Gastroesophageal sphincter (tissue), 4 donors: Measurements from ENCODE around the gene TMEM14B. TPM values are rescaled to one million over a fixed set of nuclear protein-coding genes. Genes with fewer than 3 reads are reported as not detected.
"Not testable (repeated sequence)": the region's sequence is repeated elsewhere in the genome, so short reads cannot be mapped to it uniquely, and the experiment has no call there.

Source experiments
- ATAC-seq: fragments of 150-250 bp; one replicate; pipeline ENCODE4 v1.9.1; 2016; ENCODE audit warnings: mild to moderate bottlenecking, moderate library complexity
- H3K27ac ChIP-seq, 4 donors: fragments of 200-600 bp; sonication (generic) in 3 of 4; 1 replicate in 3 of 4; 2 replicates in 1 of 4; pipeline ENCODE4 v1.5.1; 2016 to 2019
- H3K27me3 ChIP-seq: fragments of 200-600 bp; sonication (generic); one replicate; pipeline ENCODE4 v1.5.1; 2019
- H3K36me3 ChIP-seq, 2 donors: fragments of 200-600 bp; sonication (generic); one replicate each; pipeline ENCODE4 v1.5.1; 2019; ENCODE audit warnings: control low read depth in 1 of 2
- H3K4me1 ChIP-seq, 3 donors: fragments of 200-600 bp; sonication (generic); 1 replicate in 2 of 3; 2 replicates in 1 of 3; pipeline ENCODE4 v1.5.1; 2016 to 2019; ENCODE audit warnings: control low read depth in 2 of 3
- H3K4me3 ChIP-seq, 2 donors: fragments of 200-600 bp; sonication (generic); one replicate each; pipeline ENCODE4 v1.5.1; 2019; ENCODE audit warnings: mild to moderate bottlenecking in 1 of 2, moderate library complexity in 1 of 2
- H3K9me3 ChIP-seq, 3 donors: fragments of 200-600 bp; sonication (generic); one replicate each; pipeline ENCODE4 v1.5.1; 2017 to 2019; ENCODE audit warnings: control low read depth in 2 of 3
- CTCF ChIP-seq, 4 experiments: fragments of 200-600 bp in 2 of 4; fragments of 450-650 bp in 2 of 4; sonication (generic) in 1 of 4; IDR thresholded peaks; one replicate each; pipeline ENCODE4 v1.5.1; 2017 to 2019; ENCODE audit warnings: antibody characterized with exemption in 4 of 4, mild to moderate bottlenecking in 2 of 4, moderate library complexity in 2 of 4
- EP300 ChIP-seq: sonication (generic); formaldehyde crosslinking; IDR thresholded peaks from one replicate; pipeline ENCODE4 v1.6.1; 2017; ENCODE audit warnings: antibody characterized with exemption, mild to moderate bottlenecking
- POLR2A ChIP-seq, 2 donors: fragments of 450-650 bp; IDR thresholded peaks; one replicate each; pipeline ENCODE4 v1.6.1; 2017; ENCODE audit warnings: antibody characterized with exemption in 2 of 2, mild to moderate bottlenecking in 2 of 2, moderate library complexity in 1 of 2
- POLR2AphosphoS5 ChIP-seq: sonication (generic); formaldehyde crosslinking; IDR thresholded peaks from one replicate; pipeline ENCODE4 v1.6.1; 2017; ENCODE audit warnings: antibody characterized with exemption
- WGBS, 2 donors: methylation state at CpG; one replicate each; pipeline ENCODE4 v1.1.5; 2018; ENCODE audit warnings: low coverage in 1 of 2; 5-methylcytosine and 5-hydroxymethylcytosine counted together
- total RNA-seq, 4 donors: library from RNA; depleted of rRNA; stranded (reverse); fragments of >200 nt; gene quantifications; one replicate each; pipeline ENCODE4 v1.1.0, GENCODE V29; 2016

TMEM14B gene
- total RNA-seq, 4 donors from 2014 or later: 29.7 to 65.2 (median 60.5) TPM

- H3K27ac ChIP-seq: no peak overlapping the region
- peaks cover 0 to 26% of the 10 kb centered on the region in 2 donors for H3K36me3 ChIP-seq
- WGBS, 2 donors: 85 to 100% methylated on average over 6 to 10 of the region's 12 CpGs
- no peak for TF ChIP-seq CTCF (IDR thresholded peaks at IDR 0.05)
- TF ChIP-seq POLR2A (IDR thresholded peaks at IDR 0.05): no peak
- TF ChIP-seq EP300: no peak
- no peak for TF ChIP-seq POLR2AphosphoS5
- ATAC-seq: no peak
- no peak overlapping the region for H3K4me3 ChIP-seq
- peaks cover 0 to 8% (median 0%) of the 10 kb centered on the region in 3 donors for H3K4me1 ChIP-seq
- H3K27me3 ChIP-seq: no peaks in the 10 kb centered on the region
- H3K9me3 ChIP-seq: no peaks in the 10 kb centered on the region
These were observed 5.4 kb upstream of the TMEM14B start for GRCh38 chr6:10742251-10742650.

- WGBS, 2 donors: 73 to 80% methylated on average over 5 to 6 of the region's 6 CpGs
- H3K36me3 ChIP-seq: peaks cover 0 to 26% of the 10 kb centered on the region in 2 donors
- no peak for ATAC-seq
- H3K9me3 ChIP-seq: no peaks in the 10 kb centered on the region
- peaks cover 0 to 14% (median 3%) of the 10 kb centered on the region in 3 donors for H3K4me1 ChIP-seq
- no peak overlapping the region for H3K27ac ChIP-seq
- TF ChIP-seq POLR2A (IDR thresholded peaks at IDR 0.05) (no peak), EP300 (no peak), CTCF (IDR thresholded peaks at IDR 0.05) (no peak), POLR2AphosphoS5 (no peak)
- no peak overlapping the region for H3K4me3 ChIP-seq
- H3K27me3 ChIP-seq: no peaks in the 10 kb centered on the region
These were observed 4.1 kb upstream of the TMEM14B start for GRCh38 chr6:10743515-10743914.

- Histone ChIP-seq H3K36me3 (peaks cover 0 to 31% of the 10 kb centered on the region in 2 donors), H3K27me3 (no peaks in the 10 kb centered on the region), H3K4me1 (peaks cover 3 to 30% (median 16%) of the 10 kb centered on the region in 3 donors), H3K9me3 (no peaks in the 10 kb centered on the region), H3K27ac (no peak overlapping the region), H3K4me3 (no peak overlapping the region)
- no peak for ATAC-seq
- no peak for TF ChIP-seq POLR2A (IDR thresholded peaks at IDR 0.05)
- no peak for TF ChIP-seq CTCF (IDR thresholded peaks at IDR 0.05)
- no peak for TF ChIP-seq POLR2AphosphoS5
- no peak for TF ChIP-seq EP300
- 62 to 71% methylated on average over 4 to 5 of the region's 5 CpGs for WGBS, 2 donors
These were observed 2.5 kb upstream of the TMEM14B start for GRCh38 chr6:10745116-10745515.

GRCh38 chr6:10746915-10747250 is 722 bp upstream of the TMEM14B start:
- WGBS, 2 donors: 52 to 54% methylated on average over 9 of the region's 9 CpGs
- peak overlapping the region; percentile 72 for H3K4me3 ChIP-seq
- H3K4me1 ChIP-seq: peaks cover 3 to 40% (median 16%) of the 10 kb centered on the region in 3 donors
- H3K27me3 ChIP-seq: no peaks in the 10 kb centered on the region
- H3K36me3 ChIP-seq: peaks cover 0 to 38% of the 10 kb centered on the region in 2 donors
- ATAC-seq: no peak
- TF ChIP-seq POLR2A (IDR thresholded peaks at IDR 0.05) (no peak), EP300 (no peak)
- H3K9me3 ChIP-seq: no peaks in the 10 kb centered on the region
- peak overlapping the region; percentile 0 to 84 (median 77) for H3K27ac ChIP-seq

GRCh38 chr6:10749734-10750133 is 2.1 kb downstream of the TMEM14B start:
- WGBS, 2 donors: 7% methylated on average over 2 of the region's 2 CpGs; no CpG with 5 or more reads in 1 of the 2 donors
- TF ChIP-seq EP300: no peak
- TF ChIP-seq POLR2A (IDR thresholded peaks at IDR 0.05): no peak
- no peak for TF ChIP-seq CTCF (IDR thresholded peaks at IDR 0.05)
- no peak for TF ChIP-seq POLR2AphosphoS5
- no peak for ATAC-seq
- Histone ChIP-seq H3K4me3 (no peak overlapping the region), H3K27ac (no peak overlapping the region), H3K4me1 (peaks cover 3 to 40% (median 16%) of the 10 kb centered on the region in 3 donors), H3K27me3 (no peaks in the 10 kb centered on the region), H3K9me3 (no peaks in the 10 kb centered on the region), H3K36me3 (peaks cover 0 to 55% of the 10 kb centered on the region in 2 donors)

GRCh38 chr6:10750568-10750967 is 3.0 kb downstream of the TMEM14B start:
- H3K27ac ChIP-seq, H3K27me3 ChIP-seq, ATAC-seq, H3K4me3 ChIP-seq, H3K9me3 ChIP-seq: not testable (repeated sequence)
- Histone ChIP-seq H3K36me3 (peaks cover 0 to 64% of the 10 kb centered on the region in 2 donors), H3K4me1 (peaks cover 3 to 40% (median 16%) of the 10 kb centered on the region in 3 donors)
- 65 to 74% methylated on average over 6 of the region's 6 CpGs for WGBS, 2 donors

GRCh38 chr6:10751757-10752156 is 4.2 kb downstream of the TMEM14B start:
- H3K9me3 ChIP-seq, H3K4me3 ChIP-seq, H3K27me3 ChIP-seq, ATAC-seq, H3K27ac ChIP-seq: not testable (repeated sequence)
- H3K36me3 ChIP-seq: peaks cover 0 to 75% of the 10 kb centered on the region in 2 donors
- H3K4me1 ChIP-seq: peaks cover 3 to 37% (median 16%) of the 10 kb centered on the region in 3 donors
- WGBS, 2 donors: 70 to 80% methylated on average over 1 to 2 of the region's 5 CpGs
